ENCODE measurements around the gene GREB1L.

GREB1L gene

DNA sequence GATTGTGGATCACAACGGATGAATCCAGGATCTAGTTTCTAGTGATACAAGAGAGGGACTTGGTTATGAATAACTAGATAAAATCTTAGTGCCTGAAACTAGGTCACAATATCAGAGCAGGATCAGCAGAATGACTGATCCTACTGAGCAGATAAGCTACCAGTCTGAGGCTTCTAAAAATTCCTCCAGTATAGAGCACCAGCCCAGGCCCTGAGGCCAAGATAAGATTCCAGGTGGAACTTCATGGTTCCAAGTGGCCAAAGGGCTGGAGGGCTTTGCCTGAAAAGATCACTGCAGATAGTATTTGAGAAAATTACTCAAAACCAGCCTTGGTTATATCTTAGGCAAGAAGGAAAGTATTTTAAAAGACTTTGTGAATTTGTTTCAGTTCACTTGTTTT lies 162.4 kb downstream of the GREB1L start:
- H3K4me3 ChIP-seq (ENCODE audit: low read length): no peak overlapping the region
- DNase-seq (ENCODE audit: low read depth, low spot score): no peak

- no peak overlapping the region for H3K4me3 ChIP-seq (ENCODE audit: low read length)
- DNase-seq (ENCODE audit: low read depth, low spot score): no peak
These were observed 164.1 kb downstream of the GREB1L start for GRCh38 chr18:21406116-21406515.

GRCh38 chr18:21408681-21409080 lies 166.6 kb downstream of the GREB1L start:
- no peak for DNase-seq (ENCODE audit: low read depth, low spot score)
- no peak overlapping the region for H3K4me3 ChIP-seq (ENCODE audit: low read length)

- H3K4me3 ChIP-seq (ENCODE audit: low read length): no peak overlapping the region
- no peak for DNase-seq (ENCODE audit: low read depth, low spot score)
These were observed 191.4 kb downstream of the GREB1L start for GRCh38 chr18:21433436-21433835.

- no peak for DNase-seq (ENCODE audit: low read depth, low spot score)
These were observed 197.4 kb downstream of the GREB1L start for GRCh38 chr18:21439431-21439846.

GRCh38 chr18:21441670-21442069 lies 199.6 kb downstream of the GREB1L start:
- no peak for DNase-seq (ENCODE audit: low read depth, low spot score)
- H3K4me3 ChIP-seq (ENCODE audit: low read length): no peak overlapping the region

More at GRCh38 chr18:21439431-21439846, 197.4 kb downstream of the GREB1L start:
- no peak overlapping the region for H3K4me3 ChIP-seq (ENCODE audit: low read length)

DNA sequence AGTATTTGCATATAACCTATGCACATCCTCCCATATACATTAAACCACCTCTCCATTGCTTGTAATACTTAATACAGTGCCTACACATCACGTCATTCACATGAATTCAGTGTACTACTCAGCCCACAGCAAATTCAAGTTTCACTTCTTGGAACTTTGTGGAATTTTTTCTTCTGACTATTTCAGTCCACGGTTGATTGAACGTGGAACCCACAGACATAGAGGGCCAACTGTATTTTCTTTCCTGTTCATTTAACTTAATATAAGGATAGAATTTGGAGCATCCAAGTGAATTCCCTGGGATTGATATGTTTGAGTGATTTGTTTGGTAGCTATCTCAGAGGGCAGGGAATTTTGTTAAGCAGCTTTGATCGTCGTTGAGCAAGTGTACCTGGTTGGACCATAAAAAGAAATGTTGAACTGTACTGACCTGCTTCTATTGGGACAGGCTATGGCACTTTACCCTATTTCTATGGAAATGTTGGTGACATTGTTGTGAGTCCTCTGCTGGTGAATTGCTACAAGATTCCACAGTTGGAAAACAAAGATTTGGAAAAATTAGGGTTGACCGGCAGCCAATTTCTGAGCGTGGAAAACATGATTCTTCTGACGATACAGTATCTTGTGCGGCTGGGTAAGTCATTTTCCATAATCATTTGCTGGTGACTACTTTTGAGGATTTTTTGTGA lies 201.9 kb downstream of the GREB1L start:
- no peak overlapping the region for H3K4me3 ChIP-seq (ENCODE audit: low read length)
- DNase-seq (ENCODE audit: low read depth, low spot score): no peak

GRCh38 chr18:21444465-21445212 lies 202.6 kb downstream of the GREB1L start:
- peak; percentile 35 for DNase-seq (ENCODE audit: low read depth, low spot score)
- H3K4me3 ChIP-seq (ENCODE audit: low read length): no peak overlapping the region

DNA sequence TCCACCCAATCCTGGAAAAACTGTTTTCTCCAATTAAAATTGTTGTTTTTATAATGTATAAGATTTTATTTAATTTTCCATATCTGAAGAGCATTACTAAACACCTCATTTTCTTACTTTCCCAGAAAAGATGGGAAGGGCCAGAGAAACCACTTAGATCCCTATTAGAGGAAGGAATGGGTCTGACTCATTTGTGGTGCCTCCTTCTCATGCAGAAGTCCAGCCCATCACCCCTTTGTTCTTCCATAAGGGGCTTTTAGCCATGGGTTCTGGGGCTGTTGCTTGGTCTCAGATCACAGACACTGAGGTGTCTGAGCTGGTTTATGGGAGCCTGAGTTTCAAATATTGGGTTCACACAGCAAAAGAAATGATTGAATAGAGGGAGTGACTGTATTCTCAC lies 206.3 kb downstream of the GREB1L start:
- H3K4me3 ChIP-seq (ENCODE audit: low read length): no peak overlapping the region
- DNase-seq (ENCODE audit: low read depth, low spot score): no peak

DNA sequence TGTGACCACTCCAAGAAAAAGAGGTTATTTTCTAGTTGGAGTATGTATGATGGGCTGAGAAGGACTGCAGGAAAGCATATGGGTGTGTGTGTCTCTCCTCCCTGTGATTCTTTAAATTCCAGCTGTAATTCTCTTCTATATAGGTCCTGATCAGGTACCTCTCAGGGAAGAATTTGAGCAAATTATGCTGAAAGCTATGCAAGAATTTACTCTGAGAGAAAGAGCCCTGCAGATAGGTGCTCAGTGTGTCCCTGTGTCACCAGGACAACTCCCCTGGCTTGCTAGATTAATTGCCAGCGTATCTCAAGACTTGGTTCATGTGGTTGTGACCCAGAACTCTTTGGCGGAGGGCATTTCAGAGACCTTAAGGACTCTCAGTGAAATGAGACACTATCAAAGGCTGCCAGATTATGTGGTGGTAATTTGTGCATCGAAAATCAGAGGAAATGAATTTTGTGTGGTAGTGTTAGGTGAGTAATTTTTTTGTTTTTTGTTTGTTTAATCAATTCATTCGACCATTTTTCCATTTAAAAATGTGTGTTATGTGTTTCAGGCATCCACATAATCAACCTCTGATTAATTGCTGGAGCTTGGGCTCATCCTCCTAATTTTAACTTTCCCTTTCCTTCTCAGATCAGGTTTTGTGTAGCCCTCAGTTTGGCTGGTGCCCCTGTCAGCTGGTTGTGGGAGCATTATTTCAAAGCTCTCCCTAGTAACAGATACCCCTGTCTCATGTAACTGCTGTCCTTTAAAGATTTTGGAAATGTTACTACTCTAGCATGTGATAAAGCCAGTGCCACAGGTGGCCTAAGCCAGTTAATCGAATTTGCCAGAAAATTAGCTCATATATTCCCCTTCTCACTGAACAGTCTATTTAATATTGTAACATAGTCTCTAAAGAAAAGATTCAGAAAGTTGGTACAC lies 207.6 kb downstream of the GREB1L start:
- no peak overlapping the region for H3K4me3 ChIP-seq (ENCODE audit: low read length)
- DNase-seq (ENCODE audit: low read depth, low spot score): no peak

GRCh38 chr18:21450503-21450902 lies 208.5 kb downstream of the GREB1L start:
- no peak for DNase-seq (ENCODE audit: low read depth, low spot score)
- no peak overlapping the region for H3K4me3 ChIP-seq (ENCODE audit: low read length)

- H3K4me3 ChIP-seq (ENCODE audit: low read length): no peak overlapping the region
- no peak for DNase-seq (ENCODE audit: low read depth, low spot score)
These were observed 208.9 kb downstream of the GREB1L start for GRCh38 chr18:21450913-21451312.

DNA sequence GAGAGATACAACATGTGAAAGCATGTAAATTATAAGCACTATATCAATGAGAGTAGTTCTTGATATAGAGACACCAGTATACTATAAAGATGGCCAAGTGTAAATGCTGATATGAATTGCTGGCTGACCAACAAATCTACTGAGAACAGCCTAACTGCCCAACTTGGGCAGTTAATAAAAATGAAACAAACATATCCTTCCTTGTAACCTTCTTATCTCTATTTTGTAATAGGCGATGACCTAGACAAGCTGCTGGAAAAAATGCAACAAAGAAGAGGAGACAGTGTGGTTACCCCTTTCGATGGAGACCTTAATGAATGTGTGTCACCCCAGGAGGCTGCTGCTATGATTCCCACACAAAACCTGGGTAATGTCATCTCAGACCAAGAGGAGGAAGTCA lies 209.8 kb downstream of the GREB1L start:
- DNase-seq (ENCODE audit: low read depth, low spot score): no peak
- H3K4me3 ChIP-seq (ENCODE audit: low read length): no peak overlapping the region

DNA sequence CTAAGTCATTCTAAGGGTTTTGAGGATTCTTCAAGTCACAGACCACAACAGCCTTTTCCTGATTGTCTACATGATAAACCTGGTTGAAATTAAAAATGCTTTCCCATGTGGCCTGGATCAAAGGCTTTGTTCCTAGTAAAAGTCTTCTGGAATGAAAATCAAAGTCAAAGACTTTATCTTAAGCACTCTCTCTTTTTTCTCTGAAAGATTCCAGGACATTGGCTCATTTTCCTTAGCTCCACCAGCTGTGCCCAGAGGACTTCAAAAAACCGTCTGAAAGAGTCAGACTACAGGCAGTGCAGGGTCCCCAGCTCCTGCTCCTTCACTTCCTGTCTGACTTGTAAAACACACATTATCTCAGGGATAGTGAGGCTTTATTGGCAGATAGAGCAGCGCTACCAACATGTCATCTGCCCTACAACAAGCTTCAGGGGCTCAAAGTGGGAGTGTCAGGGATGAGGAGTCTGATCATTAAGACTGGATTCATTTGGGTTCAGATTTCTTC lies 210.3 kb downstream of the GREB1L start:
- H3K4me3 ChIP-seq (ENCODE audit: low read length): no peak overlapping the region
- DNase-seq (ENCODE audit: low read depth, low spot score): no peak

DNA sequence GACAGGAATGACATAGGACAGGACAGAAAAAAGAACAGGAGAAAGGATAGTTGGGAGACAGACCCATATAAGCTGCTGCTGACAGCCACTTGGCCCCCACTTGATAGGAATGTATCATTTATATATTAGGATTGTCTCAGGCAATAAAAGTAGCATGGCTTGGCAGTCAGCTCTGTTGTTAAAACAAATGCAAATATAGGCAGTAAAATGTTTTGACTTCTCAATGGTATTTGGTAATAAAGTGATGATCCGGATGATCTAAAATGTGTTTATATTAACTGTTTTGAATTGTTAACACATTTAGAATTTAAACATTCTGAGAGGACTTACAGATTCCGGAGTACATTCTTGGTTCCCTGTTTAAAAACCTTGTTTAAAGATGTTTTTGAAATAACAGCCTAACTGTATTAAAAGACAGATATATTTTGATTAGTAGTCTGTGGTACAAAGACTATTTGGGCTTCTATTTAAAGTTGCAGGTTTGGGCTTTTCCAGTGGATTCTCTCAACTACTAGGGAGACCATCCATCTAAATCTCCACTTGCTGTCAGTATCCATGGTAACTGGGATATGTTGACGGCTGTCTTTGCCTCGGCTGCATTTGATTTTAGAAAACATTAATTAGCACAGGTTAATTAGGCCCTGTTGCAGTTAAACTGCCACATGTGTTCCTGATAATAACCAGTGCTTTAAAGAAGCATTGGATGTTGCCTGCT lies 210.9 kb downstream of the GREB1L start:
- DNase-seq (ENCODE audit: low read depth, low spot score): no peak
- H3K4me3 ChIP-seq (ENCODE audit: low read length): no peak overlapping the region

- no peak overlapping the region for H3K4me3 ChIP-seq (ENCODE audit: low read length)
- DNase-seq (ENCODE audit: low read depth, low spot score): no peak
These were observed 211.5 kb downstream of the GREB1L start for GRCh38 chr18:21453511-21453901.

DNA sequence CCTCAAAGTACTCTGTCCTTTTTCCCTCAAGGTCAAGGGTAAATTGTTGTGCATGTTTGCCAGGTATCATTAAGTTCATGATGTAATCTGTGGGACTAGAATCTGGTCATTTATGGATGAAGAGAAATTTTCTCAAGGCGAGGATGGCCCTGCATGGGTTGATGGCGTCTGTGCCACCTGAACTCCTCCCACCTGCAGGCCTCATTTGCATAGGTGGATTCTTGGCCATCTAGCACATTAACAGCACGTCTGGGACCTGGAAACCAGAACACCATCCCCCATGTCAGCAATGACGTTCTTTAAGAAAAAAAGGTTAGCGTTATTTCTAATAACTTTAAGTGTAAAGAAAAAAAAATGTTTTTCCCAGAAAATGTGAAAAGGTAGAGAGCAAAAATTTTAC lies 212.7 kb downstream of the GREB1L start:
- no peak for DNase-seq (ENCODE audit: low read depth, low spot score)
- H3K4me3 ChIP-seq (ENCODE audit: low read length): no peak overlapping the region

- no peak for DNase-seq (ENCODE audit: low read depth, low spot score)
- no peak overlapping the region for H3K4me3 ChIP-seq (ENCODE audit: low read length)
These were observed 214.6 kb downstream of the GREB1L start for GRCh38 chr18:21456428-21457178.
